HG02798 (cell line): ENCODE data around the gene USB1.
"Not testable (repeated sequence)": the region's sequence is repeated elsewhere in the genome, so short reads cannot be mapped to it uniquely, and the experiment has no call there.

Experiments used
- ATAC-seq: cut with Tn5 transposase; IDR thresholded peaks from one replicate; pipeline ENCODE4 v1.9.1; 2021; ENCODE audit warnings: mild to moderate bottlenecking; ENCODE audit not compliant: unreplicated experiment, poor library complexity

Gene USB1

GRCh38 chr16:57967916-57968315 is 33.3 kb upstream of the USB1 start:
- ATAC-seq: no peak

DNA sequence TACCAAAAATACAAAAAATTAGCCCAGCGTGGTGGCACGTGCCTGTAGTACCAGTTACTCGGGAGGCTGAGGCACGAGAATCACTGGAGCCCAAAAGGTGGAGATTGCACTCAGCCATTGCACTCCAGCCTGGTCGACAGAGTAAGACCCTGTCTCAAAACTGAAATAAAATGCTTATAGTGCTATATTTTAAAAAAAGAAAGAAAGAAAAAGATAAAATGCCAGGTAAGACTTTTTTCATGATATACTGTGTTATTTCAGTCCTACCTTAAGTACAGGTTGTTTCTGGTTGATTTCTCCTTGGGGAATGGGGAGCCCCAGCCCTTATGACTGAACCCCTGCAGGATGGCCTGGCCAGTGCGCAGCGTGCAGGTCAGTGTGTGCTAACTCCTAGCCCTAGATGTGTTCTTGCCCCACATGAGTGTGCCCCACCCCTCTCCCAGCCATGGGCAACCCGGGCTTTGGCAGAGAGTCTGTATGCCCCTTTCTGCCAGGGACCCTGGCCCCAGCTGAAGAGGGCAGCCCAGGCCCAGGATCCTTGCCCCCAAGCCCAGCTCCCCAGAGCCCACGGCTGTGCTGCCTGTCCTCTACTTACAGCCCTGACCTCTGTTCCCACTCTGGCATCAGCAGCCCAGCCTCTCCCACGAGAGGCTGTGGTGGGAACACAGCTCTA is 31.6 kb upstream of the USB1 start:
- ATAC-seq: no peak

DNA sequence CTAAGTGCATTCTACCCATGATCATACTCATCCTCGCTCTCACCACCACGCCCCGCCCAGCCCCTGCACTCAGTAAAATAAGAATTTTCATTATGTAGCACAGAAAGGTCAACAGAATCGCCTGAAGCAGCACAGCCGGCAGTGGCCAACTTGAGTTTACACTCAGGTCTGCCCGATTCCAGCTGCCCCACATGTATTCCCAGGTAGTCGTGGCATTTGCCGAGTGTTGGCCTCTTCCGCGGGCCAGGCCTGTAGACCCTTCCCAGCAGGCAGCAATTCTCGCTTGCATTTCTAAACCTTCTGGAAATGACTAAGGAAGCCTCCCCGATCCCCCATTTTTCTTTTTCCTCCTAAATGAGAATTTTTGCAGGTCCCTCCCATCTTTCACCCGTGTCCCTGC is 30.9 kb upstream of the USB1 start:
- ATAC-seq: no peak

- ATAC-seq: no peak
These were observed 30.2 kb upstream of the USB1 start, which contains the start of gene CNGB1 for GRCh38 chr16:57970970-57971369. TSS of gene CNGB1 (minus strand) at chr16:57971128. CDS start at chr16:57967286, 3,842 bp downstream.

GRCh38 chr16:57971848-57972247 is 29.4 kb upstream of the USB1 start:
- no peak for ATAC-seq

GRCh38 chr16:57972306-57972705 is 28.9 kb upstream of the USB1 start:
- no peak for ATAC-seq

DNA sequence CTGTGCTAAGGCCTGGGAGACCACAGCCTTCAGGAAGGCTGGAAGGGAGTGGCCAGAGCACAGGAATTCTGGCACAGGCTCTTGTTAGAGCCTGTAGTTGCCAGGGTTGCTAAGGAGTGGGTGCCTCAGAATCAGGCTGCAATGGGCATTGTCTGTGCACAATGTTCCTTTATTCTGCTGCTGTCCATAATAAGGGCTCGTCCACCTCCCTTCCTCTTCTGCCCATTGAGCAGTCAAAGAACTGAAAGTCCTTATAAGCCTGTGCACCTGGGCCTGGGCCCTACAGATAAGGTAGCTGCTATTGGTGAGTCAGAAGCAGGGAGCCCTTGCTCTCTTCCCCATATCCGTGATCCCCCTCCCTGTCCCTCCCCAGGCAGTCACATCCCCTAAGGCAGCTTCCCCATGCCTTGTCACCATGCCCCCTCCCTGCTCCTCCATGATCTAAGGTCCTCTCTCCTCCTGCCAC is 24.8 kb upstream of the USB1 start:
- ATAC-seq: no peak

DNA sequence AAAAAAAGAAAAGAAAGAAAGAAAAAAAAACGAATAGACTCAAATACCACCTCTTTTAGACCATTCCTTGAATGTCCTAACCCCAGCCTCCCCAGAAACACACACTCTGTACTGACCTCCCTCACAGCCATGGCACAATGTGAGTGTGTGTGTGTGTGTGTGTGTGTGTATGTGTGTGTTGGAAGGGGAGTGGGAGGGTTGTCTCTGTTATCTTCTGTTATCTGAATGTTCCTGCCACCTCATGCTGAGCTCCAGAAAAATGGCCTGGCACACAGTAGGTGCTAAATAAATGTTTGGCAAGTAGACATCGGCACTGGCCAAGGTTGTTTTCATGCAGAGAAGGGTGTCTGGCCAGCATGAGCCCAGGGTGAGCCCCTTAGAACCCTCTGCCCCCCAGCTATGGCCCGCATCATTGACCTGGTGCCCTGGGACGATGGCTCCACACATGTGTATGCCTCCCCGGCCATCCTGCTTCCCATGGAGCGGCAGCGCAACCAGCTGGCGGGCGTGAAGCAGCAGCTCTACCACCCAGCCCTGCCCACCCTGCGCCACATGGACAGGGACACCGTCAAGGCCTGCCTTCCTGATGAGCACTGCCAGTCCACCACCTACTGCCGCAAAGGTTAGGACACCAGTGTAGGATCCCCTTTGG is 23.7 kb upstream of the USB1 start:
- no peak for ATAC-seq

GRCh38 chr16:57978070-57978465 is 23.1 kb upstream of the USB1 start:
- ATAC-seq: not testable (repeated sequence)

GRCh38 chr16:57979006-57979585 is 22.1 kb upstream of the USB1 start:
- ATAC-seq: no peak

DNA sequence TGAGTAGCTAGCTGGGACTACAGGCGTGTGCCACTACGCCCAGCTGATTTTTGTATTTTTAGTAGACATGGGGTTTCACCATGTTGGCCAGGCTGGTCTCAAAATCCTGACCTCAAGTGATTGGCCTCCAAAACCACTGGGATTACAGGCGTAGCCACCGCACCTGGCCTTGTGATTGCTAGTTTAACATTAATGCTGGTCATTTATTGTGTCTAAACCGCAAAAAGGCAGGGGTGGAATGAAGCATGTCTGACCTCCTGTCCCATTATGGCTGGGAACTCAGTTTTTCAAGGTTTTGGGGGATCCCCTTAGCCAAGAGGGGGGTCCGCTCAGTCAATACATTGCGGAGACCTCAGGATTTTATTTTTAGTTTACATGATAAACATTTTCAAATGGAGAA is 19.6 kb upstream of the USB1 start:
- ATAC-seq: no peak

- no peak for ATAC-seq
These were observed 18.8 kb upstream of the USB1 start for GRCh38 chr16:57982385-57982784.

DNA sequence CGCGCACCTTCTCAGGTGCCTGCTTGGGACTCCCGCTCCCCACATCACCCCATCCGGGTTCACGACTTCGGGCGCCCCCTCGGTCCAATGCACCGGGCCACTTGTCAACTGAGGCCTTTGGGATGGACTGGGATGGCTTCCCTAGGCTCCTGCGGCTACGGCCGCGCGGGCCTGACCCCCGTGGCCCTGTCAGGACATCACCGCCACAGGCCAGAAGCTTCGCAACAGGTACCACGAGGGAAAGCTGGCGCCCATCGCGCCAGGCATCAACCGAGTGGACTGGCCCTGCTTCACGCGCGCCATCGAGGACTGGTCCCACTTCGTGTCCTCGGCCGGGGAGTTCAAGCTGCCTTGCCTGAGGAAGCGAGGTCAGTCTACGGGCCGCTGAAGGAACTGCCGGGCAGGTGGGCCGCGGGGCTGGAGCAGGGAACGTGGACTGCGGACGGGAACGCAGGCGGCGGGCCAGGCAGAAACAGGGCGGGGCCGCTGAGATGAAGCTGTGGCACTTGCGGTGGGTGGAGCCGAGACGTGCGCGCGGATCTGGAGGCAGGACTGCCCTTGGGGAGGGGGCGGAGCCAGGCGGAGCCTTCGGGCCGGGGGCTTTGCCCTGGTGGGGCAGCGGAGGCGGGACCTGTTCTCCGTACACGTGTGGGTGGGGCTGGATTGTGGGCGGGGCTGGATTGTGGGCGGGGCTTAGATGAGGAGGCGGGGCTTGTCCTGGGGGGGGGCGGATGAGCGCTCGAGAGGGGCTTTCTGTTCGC is 16.6 kb upstream of the USB1 start:
- peak; percentile 77 for ATAC-seq

GRCh38 chr16:57985204-57986181 is 15.7 kb upstream of the USB1 start:
- ATAC-seq: peak; percentile 12

GRCh38 chr16:57986196-57986595 is 15.0 kb upstream of the USB1 start:
- ATAC-seq: no peak

DNA sequence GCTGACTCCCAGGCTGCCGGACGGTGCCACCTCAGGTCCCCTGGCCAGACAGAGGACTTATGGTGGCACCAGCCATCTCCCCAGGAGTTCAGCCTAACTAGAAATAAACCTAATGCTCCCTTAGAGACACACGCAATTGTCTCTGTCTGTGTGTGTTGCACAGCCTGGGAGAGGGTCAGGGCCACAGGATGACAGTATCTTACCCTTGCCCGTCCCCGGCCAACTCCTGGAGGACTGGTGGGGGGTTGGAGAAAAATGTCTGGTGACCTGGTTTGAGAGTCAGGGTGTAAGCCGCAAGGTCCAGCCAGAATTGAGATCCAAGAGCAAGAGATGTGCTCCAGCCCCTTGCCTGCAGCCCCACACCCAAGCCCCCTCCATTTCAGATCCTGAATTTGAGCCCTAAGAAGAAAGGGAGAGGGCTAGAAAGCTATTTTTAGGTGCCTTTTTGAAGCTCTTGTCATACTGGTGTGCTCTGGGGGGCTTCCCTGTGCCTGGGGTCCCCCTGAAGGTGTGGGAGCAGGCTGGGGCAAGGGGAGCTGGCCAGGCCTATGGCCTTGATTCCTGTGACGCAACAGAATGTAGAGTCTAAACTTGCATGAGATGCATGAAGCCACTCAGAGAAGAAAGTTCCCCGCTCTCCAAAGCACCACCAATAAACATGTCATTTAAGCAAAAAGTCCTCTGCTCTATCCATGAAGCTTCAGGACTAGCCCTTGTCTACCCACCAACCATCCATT is 13.6 kb upstream of the USB1 start:
- ATAC-seq: no peak

DNA sequence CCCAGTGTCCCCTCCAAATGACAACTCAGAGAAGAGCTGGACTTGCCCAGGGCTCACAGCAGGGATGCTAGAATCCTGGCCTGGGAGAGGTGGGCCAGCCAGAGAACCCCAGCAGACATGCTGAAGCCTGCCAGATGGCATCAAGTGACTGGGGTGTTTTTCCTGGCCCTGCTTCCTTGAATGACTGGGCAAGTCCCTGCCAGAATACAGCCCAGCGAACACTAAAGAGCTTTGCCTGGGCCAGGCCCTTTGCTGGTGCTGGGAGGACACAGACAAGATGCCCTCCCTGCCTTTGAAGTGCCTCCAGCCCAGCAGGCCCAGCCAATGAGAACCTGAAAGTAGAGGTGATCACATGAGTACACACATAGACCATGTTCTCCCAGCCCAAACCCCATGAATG is 12.3 kb upstream of the USB1 start:
- no peak for ATAC-seq

GRCh38 chr16:57991551-57992059 is 9.6 kb upstream of the USB1 start:
- no peak for ATAC-seq

- no peak for ATAC-seq
These were observed 9.1 kb upstream of the USB1 start for GRCh38 chr16:57992084-57992483.
